Esophagus mucosa (tissue), 1 donor: Measurements from ENCODE around the gene ACVR2B. TPM values are rescaled to one million over a fixed set of nuclear protein-coding genes. Genes with fewer than 3 reads are reported as not detected.

Experiments used
- ATAC-seq: fragments of 200-7000 bp; cut with Tn5 transposase; one replicate; pipeline ENCODE4 v1.9.1; 2020
- total RNA-seq: library from RNA; stranded (reverse); gene quantifications from one replicate; pipeline ENCODE4 v1.2.4, GENCODE V29; 2023
- donor health status: DM: yes; HTN: yes; CAD: no.

ACVR2B gene
- total RNA-seq, 1 donor from 2014 or later, result 1.5 TPM

GRCh38 chr3:38458796-38459498 is 5.3 kb downstream of the ACVR2B start:
- peak; percentile 27 for ATAC-seq

- ATAC-seq, result no peak
These were observed 5.9 kb downstream of the ACVR2B start for GRCh38 chr3:38459499-38460048.

- ATAC-seq, result no peak
These were observed 6.9 kb downstream of the ACVR2B start for GRCh38 chr3:38460377-38461270.

- no peak for ATAC-seq
These were observed 12.0 kb downstream of the ACVR2B start for GRCh38 chr3:38465588-38466154.

- no peak for ATAC-seq
These were observed 15.1 kb downstream of the ACVR2B start for GRCh38 chr3:38468765-38469164.

GRCh38 chr3:38469852-38470251 is 16.2 kb downstream of the ACVR2B start:
- no peak for ATAC-seq

GRCh38 chr3:38471260-38471857 is 17.7 kb downstream of the ACVR2B start:
- ATAC-seq, result no peak

- ATAC-seq, result peak; percentile 20
These were observed 18.7 kb downstream of the ACVR2B start for GRCh38 chr3:38472342-38472741.

- no peak for ATAC-seq
These were observed 19.5 kb downstream of the ACVR2B start for GRCh38 chr3:38473229-38473628.

- no peak for ATAC-seq
These were observed 21.4 kb downstream of the ACVR2B start for GRCh38 chr3:38474928-38475605.

GRCh38 chr3:38475716-38476115 is 22.0 kb downstream of the ACVR2B start:
- no peak for ATAC-seq

- no peak for ATAC-seq
These were observed 22.6 kb downstream of the ACVR2B start for GRCh38 chr3:38476157-38476756.

GRCh38 chr3:38477057-38477820 is 23.5 kb downstream of the ACVR2B start:
- no peak for ATAC-seq

GRCh38 chr3:38477839-38478450 is 24.3 kb downstream of the ACVR2B start:
- ATAC-seq, result no peak

- ATAC-seq, result no peak
These were observed 25.2 kb downstream of the ACVR2B start for GRCh38 chr3:38478901-38479300.

GRCh38 chr3:38479431-38480092 is 25.9 kb downstream of the ACVR2B start:
- ATAC-seq, result peak; percentile 76

GRCh38 chr3:38480093-38480445 is 26.4 kb downstream of the ACVR2B start:
- no peak for ATAC-seq

GRCh38 chr3:38480930-38481329 is 27.2 kb downstream of the ACVR2B start:
- ATAC-seq, result no peak

GRCh38 chr3:38482951-38483350 is 29.3 kb downstream of the ACVR2B start:
- no peak for ATAC-seq

GRCh38 chr3:38487323-38487722 is 33.6 kb downstream of the ACVR2B start:
- no peak for ATAC-seq
